EH (cell line): Measurements from ENCODE around the gene CSNK1A1L.

Source experiments
- DNase-seq: peaks from one replicate; pipeline ENCODE4 v3.0.0-alpha.2; 2015; ENCODE audit warnings: low read depth

The CSNK1A1L gene

GRCh38 chr13:37105251-37105714 lies at the start of gene CSNK1A1L:
Gene CSNK1A1L (minus strand): TSS chr13:37105664. CDS start chr13:37105256, 408 bp downstream.
- no peak for DNase-seq

DNA sequence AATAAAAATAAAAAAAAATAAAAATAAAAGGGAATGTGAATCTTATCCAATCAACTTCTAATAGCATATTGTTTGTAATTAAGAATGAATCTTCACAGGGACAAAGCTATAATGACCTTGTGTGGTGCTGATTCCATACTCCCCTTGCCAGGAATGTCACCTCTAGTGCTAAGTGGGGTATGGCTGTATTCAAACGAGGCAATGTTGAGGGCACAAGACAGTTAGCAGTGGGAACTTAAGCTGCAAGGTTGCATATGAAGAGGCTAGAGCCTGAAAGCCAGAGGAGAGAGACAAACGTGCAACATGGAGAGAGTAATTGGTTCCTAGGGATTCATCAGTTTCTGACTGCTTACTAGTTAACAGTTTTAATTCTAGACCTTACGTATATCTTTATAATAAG lies 43.9 kb upstream of the CSNK1A1L start:
- DNase-seq, result no peak

- peak; percentile 44 for DNase-seq
Measured at GRCh38 chr13:37148501-37148900, 43.0 kb upstream of the CSNK1A1L start.

DNA sequence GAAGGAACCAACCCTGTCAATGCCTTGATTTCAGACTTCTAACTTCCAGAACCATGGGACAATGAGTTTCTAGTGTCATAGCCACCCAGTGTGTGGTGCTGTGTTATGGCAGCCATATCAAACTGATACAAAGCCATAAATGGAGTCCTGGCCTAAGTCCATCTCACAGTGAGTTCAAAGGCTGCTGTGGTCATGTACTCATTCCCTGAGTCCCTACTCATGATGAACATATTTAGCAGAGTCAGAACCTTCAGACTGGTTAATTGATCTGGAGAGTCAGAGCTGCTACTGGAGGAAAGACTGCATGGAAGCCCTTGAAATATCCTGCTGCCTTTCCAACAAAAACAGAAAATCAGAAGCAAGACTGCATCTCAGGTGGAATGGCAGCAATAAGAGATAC lies 39.2 kb upstream of the CSNK1A1L start:
- DNase-seq, result peak; percentile 66

- DNase-seq, result peak; percentile 59
Measured at GRCh38 chr13:37143911-37144310, 38.4 kb upstream of the CSNK1A1L start.

GRCh38 chr13:37142877-37143276 lies 37.4 kb upstream of the CSNK1A1L start:
- no peak for DNase-seq

DNA sequence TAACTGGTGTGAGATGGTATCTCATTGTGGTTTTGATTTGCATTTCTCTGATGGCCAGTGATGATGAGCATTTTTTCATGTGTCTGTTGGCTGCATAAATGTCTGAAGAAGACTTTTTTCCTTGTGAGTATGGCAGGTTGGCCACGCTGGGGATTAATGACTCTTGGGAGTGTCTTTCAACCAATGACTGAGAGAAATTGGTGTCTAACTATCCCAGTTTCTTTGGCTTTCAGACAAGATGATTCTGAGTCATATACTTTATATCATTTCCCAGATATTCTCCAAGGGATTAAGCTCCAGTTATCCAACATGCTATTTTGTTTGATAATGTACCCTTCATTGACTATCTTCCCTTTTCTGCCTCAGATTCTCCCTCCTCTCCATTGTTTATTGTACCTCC lies 35.5 kb upstream of the CSNK1A1L start:
- peak; percentile 20 for DNase-seq

GRCh38 chr13:37139356-37139755 lies 33.9 kb upstream of the CSNK1A1L start:
- peak; percentile 30 for DNase-seq

DNA sequence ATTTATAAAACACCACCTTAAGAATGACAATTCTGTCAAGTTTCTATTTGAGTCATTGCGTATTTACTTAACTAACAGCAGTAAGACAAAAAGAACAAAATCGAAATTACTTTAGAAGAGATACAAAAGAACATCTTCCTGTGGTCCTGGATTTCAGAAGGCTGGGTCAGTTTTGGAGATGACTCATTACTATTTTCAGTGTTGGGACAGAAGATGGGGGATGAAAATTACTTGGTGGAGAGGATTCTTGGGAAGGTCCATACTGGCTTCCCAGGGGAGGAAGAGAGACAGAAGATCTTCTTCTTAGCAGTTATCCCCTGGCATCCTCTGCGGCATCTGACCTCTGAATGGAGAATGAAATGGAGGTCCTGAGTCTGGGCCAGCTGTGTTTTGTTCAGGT lies 33.5 kb upstream of the CSNK1A1L start:
- peak; percentile 48 for DNase-seq

GRCh38 chr13:37138169-37138568 lies 32.7 kb upstream of the CSNK1A1L start:
- DNase-seq, result peak; percentile 54

- DNase-seq, result no peak
Measured at GRCh38 chr13:37136633-37137032, 31.2 kb upstream of the CSNK1A1L start.

DNA sequence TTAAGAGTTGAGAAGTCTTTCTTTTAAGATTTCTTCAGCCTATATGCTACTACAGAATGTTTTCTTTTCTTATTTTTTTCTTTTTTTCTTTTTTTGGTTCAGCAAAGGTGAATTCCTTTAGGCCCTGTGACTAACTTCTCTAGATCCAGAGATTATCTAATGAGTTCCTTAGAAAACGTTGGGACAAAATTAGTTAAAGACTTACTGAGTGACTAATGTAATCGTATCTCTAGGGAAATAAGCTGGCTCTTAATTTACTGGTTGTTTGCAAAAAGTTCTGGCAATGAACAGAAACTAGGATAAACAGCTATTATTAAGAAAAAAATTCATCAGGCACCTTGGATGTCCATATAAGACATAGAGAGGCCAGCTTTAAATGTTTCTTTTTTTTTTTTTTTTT lies 30.7 kb upstream of the CSNK1A1L start:
- DNase-seq, result peak; percentile 77

DNA sequence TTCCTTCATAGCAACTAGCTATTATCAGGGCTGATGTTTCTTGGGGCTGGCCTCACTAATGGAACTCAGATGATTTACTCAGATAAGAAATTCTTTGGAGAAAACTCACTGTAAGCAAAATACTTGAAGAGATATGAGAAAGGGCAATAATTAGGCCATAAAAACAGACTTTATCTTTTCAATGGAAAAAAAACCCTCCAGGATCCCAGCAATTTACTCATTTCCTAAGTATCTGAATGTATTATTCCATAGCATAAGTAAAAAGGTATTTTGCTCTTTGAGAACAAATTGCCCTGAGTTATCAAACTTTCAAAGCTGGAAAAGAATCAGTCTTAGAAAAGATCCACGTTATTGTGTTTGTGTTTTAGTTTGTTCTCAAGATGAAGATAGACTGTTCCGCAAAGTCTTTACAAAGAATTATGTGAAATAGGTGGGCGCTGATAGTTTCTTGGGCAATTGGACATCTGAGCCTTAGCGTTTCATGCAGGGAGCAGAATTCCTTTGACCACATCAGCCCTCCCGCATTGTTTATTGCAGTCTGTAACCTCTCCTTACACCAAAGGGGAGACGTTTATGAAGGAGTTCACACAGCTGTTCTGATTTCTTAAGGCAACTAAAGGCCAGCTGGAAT lies 29.1 kb upstream of the CSNK1A1L start:
- peak; percentile 87 for DNase-seq

GRCh38 chr13:37132211-37132610 lies 26.7 kb upstream of the CSNK1A1L start:
- no peak for DNase-seq

GRCh38 chr13:37131092-37131491 lies 25.6 kb upstream of the CSNK1A1L start:
- DNase-seq, result peak; percentile 39

DNA sequence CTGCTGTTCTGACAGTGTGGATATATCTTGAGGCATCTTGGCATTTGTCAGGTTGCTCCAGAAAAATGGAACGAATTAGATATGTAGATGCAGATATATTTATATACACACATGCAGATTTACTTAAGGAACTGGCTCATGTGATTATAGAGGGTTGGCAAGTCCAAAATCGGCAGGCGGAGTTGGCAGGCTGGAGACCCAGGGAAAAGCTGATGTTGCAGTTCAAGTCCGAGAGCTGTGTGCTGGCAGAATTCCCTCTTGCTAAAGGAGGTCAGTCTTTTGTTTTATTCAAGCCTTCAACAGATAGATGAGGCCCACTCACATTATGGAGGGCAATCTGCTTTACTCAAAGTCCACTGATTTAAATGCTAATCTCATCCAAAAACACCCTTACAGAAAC lies 24.4 kb upstream of the CSNK1A1L start:
- DNase-seq, result no peak

- DNase-seq, result peak; percentile 86
Measured at GRCh38 chr13:37127691-37128241, 22.3 kb upstream of the CSNK1A1L start.

DNA sequence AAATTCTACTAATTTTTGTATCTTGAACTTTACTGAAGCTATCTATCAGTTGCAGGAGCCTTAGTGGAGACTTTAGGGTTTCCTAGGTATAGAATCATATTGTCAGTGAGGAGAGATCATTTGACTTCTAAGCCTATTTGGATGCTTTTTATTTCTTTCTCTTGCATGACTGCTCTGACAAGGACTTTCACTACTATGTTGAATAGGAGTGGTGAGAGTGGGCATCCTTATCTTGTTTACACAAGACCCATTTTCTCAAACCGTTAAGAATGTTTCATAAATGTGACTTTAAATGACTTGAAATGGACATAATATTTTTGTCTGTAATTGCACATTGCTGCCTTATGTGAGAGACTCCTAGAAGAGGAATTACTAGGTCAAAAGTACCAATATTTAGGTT lies 17.9 kb upstream of the CSNK1A1L start:
- no peak for DNase-seq

- DNase-seq, result no peak
Measured at GRCh38 chr13:37118016-37118415, 12.6 kb upstream of the CSNK1A1L start.

GRCh38 chr13:37114250-37114649 lies 8.8 kb upstream of the CSNK1A1L start:
- no peak for DNase-seq

DNA sequence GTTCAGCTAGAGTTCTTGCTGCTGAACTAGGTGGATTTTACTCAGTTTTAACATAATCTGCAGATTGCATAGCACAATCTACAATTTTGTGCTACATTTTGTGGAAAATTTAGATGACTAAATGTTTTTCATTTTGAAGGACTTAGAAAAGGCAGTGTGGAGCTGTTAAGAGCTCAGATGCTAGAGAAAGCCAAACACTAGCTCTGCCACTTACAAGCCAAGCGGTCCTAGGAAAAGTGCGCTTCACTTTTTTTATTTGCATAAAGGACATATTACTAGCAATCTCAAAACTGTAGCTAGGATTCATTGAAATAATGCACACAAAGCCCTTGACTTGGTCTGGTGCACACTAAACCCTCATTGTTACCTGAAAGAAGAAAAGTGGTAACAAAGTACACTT lies 8.1 kb upstream of the CSNK1A1L start:
- DNase-seq, result no peak

- peak; percentile 67 for DNase-seq
Measured at GRCh38 chr13:37109051-37109678, 3.7 kb upstream of the CSNK1A1L start.

GRCh38 chr13:37107868-37108267 lies 2.4 kb upstream of the CSNK1A1L start:
- no peak for DNase-seq

DNA sequence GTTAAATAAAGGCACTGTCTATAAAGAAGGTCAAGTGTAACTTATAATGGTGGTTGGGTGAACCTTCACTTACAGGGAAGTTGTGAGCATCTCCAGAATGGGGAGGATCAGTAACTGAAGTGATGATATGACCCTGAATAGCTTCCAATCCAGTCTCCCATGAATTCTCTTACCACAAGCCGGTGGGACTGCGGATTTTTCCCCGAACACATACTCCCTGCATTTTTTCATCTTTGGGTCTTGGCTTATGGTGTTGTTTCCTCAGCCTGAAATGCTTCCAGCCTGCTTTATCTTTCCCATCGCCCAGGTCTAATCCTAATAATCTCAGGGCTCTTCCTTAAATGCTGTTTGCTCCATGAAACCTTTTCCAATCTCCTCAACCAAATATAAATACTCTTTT lies 2.0 kb upstream of the CSNK1A1L start:
- no peak for DNase-seq
